PC-3 (cell line): ENCODE measurements around the gene PLPP1.

Experiments
- EZH2 ChIP-seq: fragments of 300-600 bp; sonication (generic); IDR thresholded peaks from one replicate; pipeline ENCODE4 v1.6.1; 2017; ENCODE audit warnings: antibody characterized with exemption, mild to moderate bottlenecking, low read length; ENCODE audit not compliant: unreplicated experiment
- TF ChIP-seq, protein P1 (sequence below): fragments of 300-600 bp; sonication (generic); conservative IDR thresholded peaks from 2 replicates; pipeline ENCODE4 v1.5.1; 2017; ENCODE audit warnings: antibody characterized with exemption, low read depth, mild to moderate bottlenecking, low read length

DNA sequence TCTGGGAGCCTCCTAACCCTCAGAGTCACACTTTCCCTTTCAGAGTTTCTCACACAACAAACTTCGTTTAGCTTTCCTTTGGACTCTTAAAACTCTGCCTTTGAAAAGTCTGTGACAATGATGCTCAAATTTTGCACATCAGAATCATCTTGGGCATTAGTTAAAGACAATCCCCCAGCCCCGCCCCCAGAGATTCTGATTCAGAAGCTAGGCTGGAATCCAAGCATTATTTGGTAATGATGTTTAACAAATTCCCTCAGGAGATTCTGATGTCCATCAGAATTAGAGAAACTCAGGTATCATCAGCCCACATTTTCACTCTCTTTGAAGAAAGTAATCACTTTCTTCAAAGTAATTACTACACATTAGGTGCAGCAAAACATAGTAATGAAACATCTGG is 9.6 kb upstream of the PLPP1 start:
- TF ChIP-seq, protein P1, sequence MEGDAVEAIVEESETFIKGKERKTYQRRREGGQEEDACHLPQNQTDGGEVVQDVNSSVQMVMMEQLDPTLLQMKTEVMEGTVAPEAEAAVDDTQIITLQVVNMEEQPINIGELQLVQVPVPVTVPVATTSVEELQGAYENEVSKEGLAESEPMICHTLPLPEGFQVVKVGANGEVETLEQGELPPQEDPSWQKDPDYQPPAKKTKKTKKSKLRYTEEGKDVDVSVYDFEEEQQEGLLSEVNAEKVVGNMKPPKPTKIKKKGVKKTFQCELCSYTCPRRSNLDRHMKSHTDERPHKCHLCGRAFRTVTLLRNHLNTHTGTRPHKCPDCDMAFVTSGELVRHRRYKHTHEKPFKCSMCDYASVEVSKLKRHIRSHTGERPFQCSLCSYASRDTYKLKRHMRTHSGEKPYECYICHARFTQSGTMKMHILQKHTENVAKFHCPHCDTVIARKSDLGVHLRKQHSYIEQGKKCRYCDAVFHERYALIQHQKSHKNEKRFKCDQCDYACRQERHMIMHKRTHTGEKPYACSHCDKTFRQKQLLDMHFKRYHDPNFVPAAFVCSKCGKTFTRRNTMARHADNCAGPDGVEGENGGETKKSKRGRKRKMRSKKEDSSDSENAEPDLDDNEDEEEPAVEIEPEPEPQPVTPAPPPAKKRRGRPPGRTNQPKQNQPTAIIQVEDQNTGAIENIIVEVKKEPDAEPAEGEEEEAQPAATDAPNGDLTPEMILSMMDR: no peak
- no peak for TF ChIP-seq EZH2
